ENCODE measurements around the gene VPS13D. TPM values are rescaled to one million over a fixed set of nuclear protein-coding genes. Genes with fewer than 3 reads are reported as not detected.

Gene VPS13D
- total RNA-seq, 1 experiment from 2014 or later = 36.5 TPM

- intact Hi-C loops (cut with micrococcal nuclease) = no loop called here
- no TSS peak for BruUV-seq (replicated peaks)
- CTCF ChIA-PET = interaction anchor here (0.8 to 4.6 kb wide), 2 partner anchors 22 to 379 kb away, joined by 4 to 20 read pairs; no protein-coding TSS in a partner anchor
- Mint-ChIP-seq H3K27me3 (ENCODE audit: insufficient read depth, unreplicated experiment) (no peaks in the 10 kb centered on the region), H3K4me1 (ENCODE audit: insufficient read depth, unreplicated experiment) (no peaks in the 10 kb centered on the region), H3K9me3 (ENCODE audit: unreplicated experiment) (no peaks in the 10 kb centered on the region), H3K36me3 (ENCODE audit: insufficient read depth, unreplicated experiment) (peaks cover 89% of the 10 kb centered on the region), H3K27ac (ENCODE audit: low read depth, unreplicated experiment) (no peak overlapping the region), H3K4me3 (ENCODE audit: unreplicated experiment) (no peak overlapping the region)
- no peak for TF ChIP-seq CTCF (IDR thresholded peaks at IDR 0.05; ENCODE audit: unreplicated experiment)
- POLR2A ChIA-PET = interaction anchor here (0.6 kb wide), 1 partner anchor 227 kb away, joined by 3 read pairs; no protein-coding TSS in a partner anchor
- no peak for DNase-seq (ENCODE audit: unreplicated experiment)
Observed at GRCh38 chr1:12279003-12279402, 49.2 kb downstream of the VPS13D start.

GRCh38 chr1:12279728-12280464 lies 50.1 kb downstream of the VPS13D start:
- ChIA-PET CTCF (interaction anchor here (0.7 to 0.8 kb wide), 3 partner anchors 8 to 383 kb away, joined by 3 to 6 read pairs (median 3); no protein-coding TSS in a partner anchor), POLR2A (interaction anchor here (0.6 kb wide), 1 partner anchor 16 kb away, joined by 3 read pairs; no protein-coding TSS in a partner anchor)
- no TSS peak for BruUV-seq (replicated peaks)
- Mint-ChIP-seq H3K36me3 (ENCODE audit: insufficient read depth, unreplicated experiment) (peaks cover 93% of the 10 kb centered on the region), H3K9me3 (ENCODE audit: unreplicated experiment) (no peaks in the 10 kb centered on the region), H3K27me3 (ENCODE audit: insufficient read depth, unreplicated experiment) (no peaks in the 10 kb centered on the region), H3K4me1 (ENCODE audit: insufficient read depth, unreplicated experiment) (no peaks in the 10 kb centered on the region), H3K27ac (ENCODE audit: low read depth, unreplicated experiment) (no peak overlapping the region), H3K4me3 (ENCODE audit: unreplicated experiment) (no peak overlapping the region)
- TF ChIP-seq CTCF (IDR thresholded peaks at IDR 0.05; ENCODE audit: unreplicated experiment) = no peak
- intact Hi-C loops (cut with micrococcal nuclease) = no loop called here
- DNase-seq (ENCODE audit: unreplicated experiment) = no peak

- BruUV-seq (replicated peaks) = no TSS peak
- H3K36me3 Mint-ChIP-seq (ENCODE audit: insufficient read depth, unreplicated experiment) = peaks cover 88% of the 10 kb centered on the region
Observed at GRCh38 chr1:12282142-12282541, 52.3 kb downstream of the VPS13D start.

More at GRCh38 chr1:12282142-12282541, 52.3 kb downstream of the VPS13D start:
- no peak for DNase-seq (ENCODE audit: unreplicated experiment)
- intact Hi-C loops (cut with micrococcal nuclease) = no loop called here
- H3K4me1 Mint-ChIP-seq (ENCODE audit: insufficient read depth, unreplicated experiment) = peaks cover 2% of the 10 kb centered on the region
- TF ChIP-seq CTCF (IDR thresholded peaks at IDR 0.05; ENCODE audit: unreplicated experiment) = no peak
- no peak overlapping the region for H3K4me3 Mint-ChIP-seq (ENCODE audit: unreplicated experiment)
- H3K9me3 Mint-ChIP-seq (ENCODE audit: unreplicated experiment) = no peaks in the 10 kb centered on the region
- no peak overlapping the region for H3K27ac Mint-ChIP-seq (ENCODE audit: low read depth, unreplicated experiment)
- no peaks in the 10 kb centered on the region for H3K27me3 Mint-ChIP-seq (ENCODE audit: insufficient read depth, unreplicated experiment)
- CTCF ChIA-PET = interaction anchor here (1.5 kb wide), 2 partner anchors 11 to 17 kb away, joined by 3 to 5 read pairs; no protein-coding TSS in a partner anchor
- POLR2A ChIA-PET = no interaction called here

Data from MCF 10A (cell line).